HepG2 (cell line): Measurements from ENCODE around the gene VARS2. TPM values are rescaled to one million over a fixed set of nuclear protein-coding genes. Genes with fewer than 3 reads are reported as not detected.

Experiments
- CREB1 ChIP-seq, 2 experiments: fragments of 450-650 bp in 1 of 2; IDR thresholded peaks; 2 replicates each; pipeline ENCODE4 v1.6.1; 2016 to 2017; ENCODE audit warnings: control low read depth in 1 of 2, mild to moderate bottlenecking in 1 of 2, missing compliant biosample characterization in 1 of 2, missing genetic modification characterization in 1 of 2
- ELF3 ChIP-seq: IDR thresholded peaks from 2 replicates; pipeline ENCODE4 v1.6.1; 2016; ENCODE audit warnings: missing genetic modification reagents, missing compliant biosample characterization
- ETS1 ChIP-seq: sonication (generic); formaldehyde crosslinking; IDR thresholded peaks from 2 replicates; pipeline ENCODE4 v1.4.0; 2020; ENCODE audit warnings: missing genetic modification reagents
- FOSL1 ChIP-seq: sonication (generic); formaldehyde crosslinking; IDR thresholded peaks from 2 replicates; pipeline ENCODE4 v1.9.0; 2021; ENCODE audit warnings: missing genetic modification reagents, borderline replicate concordance
- GPBP1L1 ChIP-seq: sonication (generic); formaldehyde crosslinking; IDR thresholded peaks from 2 replicates; pipeline ENCODE4 v1.5.0; 2020; ENCODE audit warnings: mild to moderate bottlenecking, missing genetic modification reagents
- GTF2F1 ChIP-seq: fragments of 150-350 bp; IDR thresholded peaks from 2 replicates; pipeline ENCODE4 v1.6.1; 2014; ENCODE audit warnings: low read length
- HDAC1 ChIP-seq: sonication (generic); formaldehyde crosslinking; IDR thresholded peaks from 2 replicates; pipeline ENCODE4 v1.5.1; 2020; ENCODE audit warnings: mild to moderate bottlenecking, missing genetic modification reagents
- HNF4A ChIP-seq: sonication (generic); formaldehyde crosslinking; IDR thresholded peaks from 2 replicates; pipeline ENCODE4 v1.4.0; 2020; ENCODE audit warnings: missing genetic modification reagents
- NFATC3 ChIP-seq: sonication (generic); formaldehyde crosslinking; IDR thresholded peaks from 2 replicates; pipeline ENCODE4 v1.5.1; 2020; ENCODE audit warnings: mild to moderate bottlenecking, missing genetic modification reagents
- PHF8 ChIP-seq: sonication (generic); formaldehyde crosslinking; IDR thresholded peaks from 2 replicates; pipeline ENCODE4 v1.5.0; 2020; ENCODE audit warnings: missing genetic modification reagents
- SIX4 ChIP-seq: sonication (generic); formaldehyde crosslinking; IDR thresholded peaks from 2 replicates; pipeline ENCODE4 v1.4.0; 2020; ENCODE audit warnings: missing genetic modification reagents
- SP1 ChIP-seq, 2 experiments: fragments of 450-650 bp in 1 of 2; sonication (generic) in 1 of 2; formaldehyde crosslinking in 1 of 2; IDR thresholded peaks; 2 replicates each; pipeline versions ENCODE4 v1.4.0 to v1.6.1; 2016 to 2020; ENCODE audit warnings: missing genetic modification reagents in 1 of 2
- ZFAT ChIP-seq: sonication (generic); formaldehyde crosslinking; conservative IDR thresholded peaks from 2 replicates; pipeline ENCODE4 v1.8.1; 2023; ENCODE audit warnings: missing genetic modification reagents, inconsistent platforms
- ZNF331 ChIP-seq: sonication (generic); formaldehyde crosslinking; IDR thresholded peaks from 2 replicates; pipeline ENCODE4 v1.4.0; 2020; ENCODE audit warnings: missing genetic modification reagents
- ZNF446 ChIP-seq: sonication (generic); formaldehyde crosslinking; IDR thresholded peaks from 2 replicates; pipeline ENCODE4 v1.5.0; 2020; ENCODE audit warnings: mild to moderate bottlenecking, missing genetic modification reagents
- ZNF577 ChIP-seq: sonication (generic); formaldehyde crosslinking; IDR thresholded peaks from 2 replicates; pipeline ENCODE4 v1.4.0; 2020; ENCODE audit warnings: mild to moderate bottlenecking, low read depth, missing genetic modification reagents, borderline replicate concordance
- ZNF639 ChIP-seq: conservative IDR thresholded peaks from 2 replicates; pipeline ENCODE4 v1.6.1; 2018; ENCODE audit warnings: missing genetic modification reagents
- ZNF687 ChIP-seq: sonication (generic); formaldehyde crosslinking; IDR thresholded peaks from 2 replicates; pipeline ENCODE4 v1.5.1; 2020; ENCODE audit warnings: mild to moderate bottlenecking, missing genetic modification reagents, moderate library complexity
- ZNF839 ChIP-seq: sonication (generic); formaldehyde crosslinking; IDR thresholded peaks from 2 replicates; pipeline ENCODE4 v1.4.0; 2020; ENCODE audit warnings: missing genetic modification reagents, mild to moderate bottlenecking, borderline replicate concordance
- polyA plus RNA-seq, 8 experiments: library from polyadenylated mRNA; depleted of rRNA in 3 of 8; stranded (reverse) in 7 of 8; unstranded in 1 of 8; fragments of >200 nt; fragmentation: Illumina TruSeq in 4 of 8; extraction: Trizol in 4 of 8; gene quantifications; 2 replicates each; pipeline versions ENCODE4 v1.2.1 to v1.2.3, GENCODE V29; 2011 to 2016; ENCODE audit warnings: low read depth in 4 of 8, missing spikeins in 1 of 8, mixed read lengths in 1 of 8; ENCODE audit not compliant: insufficient read depth in 1 of 8
- total RNA-seq, 5 experiments: library from RNA; depleted of rRNA; stranded (reverse); fragments of >200 nt; fragmentation: Illumina TruSeq; extraction: Trizol; gene quantifications; 2 replicates each; pipeline ENCODE4 v1.2.3, GENCODE V29; 2016; ENCODE audit warnings: low read depth in 1 of 5
- TF ChIP-seq, protein P1 (sequence below): sonication (generic); formaldehyde crosslinking; conservative IDR thresholded peaks from 2 replicates; pipeline ENCODE4 v1.4.0; 2020; ENCODE audit warnings: missing genetic modification reagents

Gene VARS2
- total and polyA plus RNA-seq, 2 of the 13 experiments (the other 11 are each of a cell fraction or from before 2014, with no cell fraction given): 61.8 to 71.8 TPM

GRCh38 chr6:30914076-30914853 is at the start of gene VARS2 (continued):
- TF ChIP-seq ETS1 (CRISPR knock-in tag) (0 out of 2 replicates have a peak, but pooled peaks have one; percentile 54), GPBP1L1 (CRISPR knock-in tag) (no peak), HNF4A (CRISPR knock-in tag) (peak; percentile 76), GTF2F1 (no peak), SP1 (IDR thresholded peaks at IDR 0.05) (no peak), SP1 (CRISPR knock-in tag; IDR thresholded peaks at IDR 0.05) (peak; percentile 91), ZNF639 (peak; percentile 87), ZFAT (CRISPR knock-in tag) (peak; percentile 52; the same call in 1 of the 2 replicates), PHF8 (CRISPR knock-in tag) (peak; percentile 98), ZNF839 (CRISPR knock-in tag) (no peak), ELF3 (CRISPR knock-in tag) (peak; percentile 94), HDAC1 (peak; percentile 90), ZNF577 (CRISPR knock-in tag) (no peak), ZNF331 (CRISPR knock-in tag) (peak; percentile 94), ZNF687 (CRISPR knock-in tag) (peak; percentile 99), NFATC3 (no peak), FOSL1 (CRISPR knock-in tag) (no peak), CREB1 (IDR thresholded peaks at IDR 0.05) (no peak), CREB1 (CRISPR knock-in tag; IDR thresholded peaks at IDR 0.05) (no peak), ZNF446 (no peak), SIX4 (CRISPR knock-in tag) (peak; percentile 34; the same call in 1 of the 2 replicates)
- TF ChIP-seq, protein P1, sequence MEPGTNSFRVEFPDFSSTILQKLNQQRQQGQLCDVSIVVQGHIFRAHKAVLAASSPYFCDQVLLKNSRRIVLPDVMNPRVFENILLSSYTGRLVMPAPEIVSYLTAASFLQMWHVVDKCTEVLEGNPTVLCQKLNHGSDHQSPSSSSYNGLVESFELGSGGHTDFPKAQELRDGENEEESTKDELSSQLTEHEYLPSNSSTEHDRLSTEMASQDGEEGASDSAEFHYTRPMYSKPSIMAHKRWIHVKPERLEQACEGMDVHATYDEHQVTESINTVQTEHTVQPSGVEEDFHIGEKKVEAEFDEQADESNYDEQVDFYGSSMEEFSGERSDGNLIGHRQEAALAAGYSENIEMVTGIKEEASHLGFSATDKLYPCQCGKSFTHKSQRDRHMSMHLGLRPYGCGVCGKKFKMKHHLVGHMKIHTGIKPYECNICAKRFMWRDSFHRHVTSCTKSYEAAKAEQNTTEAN (CRISPR knock-in tag): peak; percentile 85
